CD14-positive monocyte (primary cell): ENCODE results near the gene PRICKLE4. TPM values are rescaled to one million over a fixed set of nuclear protein-coding genes. Genes with fewer than 3 reads are reported as not detected.

Experiments used
- DNase-seq, 3 donors: peaks; one replicate each; pipeline ENCODE4 v3.0.0-alpha.2; 2011 to 2022
- H2AFZ ChIP-seq: 2 replicates; pipeline ENCODE4 v1.6.0; 2012; ENCODE audit warnings: mild to moderate bottlenecking, low read depth, low read length, inconsistent platforms; ENCODE audit not compliant: insufficient read depth, poor library complexity, severe bottlenecking
- H3K27ac ChIP-seq, 2 donors: 1 replicate in 1 of 2; 2 replicates in 1 of 2; pipeline ENCODE4 v1.5.1; 2012 to 2013; ENCODE audit warnings: low read length in 2 of 2, control low read depth in 1 of 2, inconsistent platforms in 1 of 2, low read depth in 1 of 2, mild to moderate bottlenecking in 1 of 2
- H3K27me3 ChIP-seq, 2 donors: one replicate each; pipeline versions ENCODE4 v1.6.0 to v1.6.1; 2011 to 2013; ENCODE audit warnings: low read length in 2 of 2; ENCODE audit not compliant: control insufficient read depth in 2 of 2, insufficient read depth in 2 of 2
- H3K36me3 ChIP-seq, 2 donors: replicated peaks in 1 of 2; 1 replicate in 1 of 2; 2 replicates in 1 of 2; pipeline versions ENCODE4 v1.5.1 to v1.6.1; 2012 to 2013; ENCODE audit warnings: low read length in 2 of 2, control low read depth in 1 of 2, inconsistent platforms in 1 of 2, mild to moderate bottlenecking in 1 of 2; ENCODE audit not compliant: insufficient read depth in 2 of 2, control insufficient read depth in 1 of 2
- H3K4me1 ChIP-seq, 2 donors: 1 replicate in 1 of 2; 2 replicates in 1 of 2; pipeline versions ENCODE4 v1.5.1 to v1.6.1; 2012 to 2013; ENCODE audit warnings: low read length in 2 of 2, control low read depth in 1 of 2, inconsistent platforms in 1 of 2, mild to moderate bottlenecking in 1 of 2, moderate library complexity in 1 of 2; ENCODE audit not compliant: insufficient read depth in 2 of 2, control insufficient read depth in 1 of 2
- H3K4me2 ChIP-seq: replicated peaks from 2 replicates; pipeline ENCODE3; 2012; ENCODE audit warnings: low read length, moderate library complexity, mild to moderate bottlenecking; ENCODE audit not compliant: poor library complexity, severe bottlenecking; ENCODE audit errors: extremely low read depth
- H3K4me3 ChIP-seq, 3 experiments: fragments of 200-600 bp in 1 of 3; sonication (generic) in 1 of 3; replicated peaks in 1 of 3; 1 replicate in 2 of 3; 2 replicates in 1 of 3; pipeline ENCODE4 v1.5.1; 2011 to 2013; ENCODE audit warnings: low read length in 3 of 3, mild to moderate bottlenecking in 3 of 3, control low read depth in 2 of 3, low read depth in 2 of 3, inconsistent platforms in 1 of 3, moderate library complexity in 1 of 3
- H3K79me2 ChIP-seq: 2 replicates; pipeline ENCODE4 v1.6.0; 2012; ENCODE audit warnings: mild to moderate bottlenecking, control low read depth, inconsistent platforms, low read length, moderate library complexity; ENCODE audit not compliant: insufficient read depth
- H3K9ac ChIP-seq: 2 replicates; pipeline ENCODE4 v1.6.0; 2017; ENCODE audit warnings: low read length, mild to moderate bottlenecking; ENCODE audit not compliant: insufficient read depth, poor library complexity, severe bottlenecking
- H3K9me3 ChIP-seq, 2 donors: replicated peaks in 1 of 2; 1 replicate in 1 of 2; 2 replicates in 1 of 2; pipeline versions ENCODE4 v1.5.1 to v1.6.1; 2012 to 2013; ENCODE audit warnings: low read length in 2 of 2, control low read depth in 1 of 2; ENCODE audit not compliant: control insufficient read depth in 1 of 2, insufficient read depth in 1 of 2
- H4K20me1 ChIP-seq: 2 replicates; pipeline ENCODE4 v1.6.0; 2012; ENCODE audit warnings: mild to moderate bottlenecking, low read length, control low read depth, moderate library complexity; ENCODE audit not compliant: insufficient read depth
- H3K27ac Mint-ChIP-seq, 7 donors: one replicate each; pipeline ENCODE4 v1.8.0; 2020; ENCODE audit warnings: mild to moderate bottlenecking in 7 of 7, mixed read lengths in 7 of 7, moderate library complexity in 6 of 7, inconsistent platforms in 2 of 7
- H3K27me3 Mint-ChIP-seq, 3 donors: one replicate each; pipeline ENCODE4 v1.8.0; 2021 to 2022; ENCODE audit warnings: low read depth in 3 of 3, mild to moderate bottlenecking in 3 of 3, mixed read lengths in 3 of 3, moderate library complexity in 3 of 3, inconsistent platforms in 1 of 3
- H3K36me3 Mint-ChIP-seq, 2 donors: one replicate each; pipeline ENCODE4 v1.8.0; 2020; ENCODE audit warnings: mixed read lengths in 2 of 2, inconsistent platforms in 1 of 2, mild to moderate bottlenecking in 1 of 2
- H3K4me1 Mint-ChIP-seq: one replicate; pipeline ENCODE4 v1.8.0; 2020; ENCODE audit warnings: mild to moderate bottlenecking, mixed read lengths
- H3K4me3 Mint-ChIP-seq, 2 donors: one replicate each; pipeline ENCODE4 v1.8.0; 2020; ENCODE audit warnings: mild to moderate bottlenecking in 2 of 2, mixed read lengths in 2 of 2, moderate library complexity in 1 of 2
- H3K9me3 Mint-ChIP-seq, 7 donors: one replicate each; pipeline ENCODE4 v1.8.0; 2020 to 2022; ENCODE audit warnings: mixed read lengths in 7 of 7, mild to moderate bottlenecking in 6 of 7, moderate library complexity in 6 of 7, inconsistent platforms in 2 of 7
- CTCF ChIP-seq: fragments of 200-600 bp; IDR thresholded peaks from one replicate; pipeline ENCODE4 v1.8.0; 2022; ENCODE audit warnings: antibody characterized with exemption, mild to moderate bottlenecking
- WGBS: methylation state at CpG from one replicate; pipeline ENCODE4 v1.1.5; 2013; ENCODE audit warnings: missing lambda C conversion rate; ENCODE audit not compliant: insufficient coverage; 5-methylcytosine and 5-hydroxymethylcytosine counted together
- intact Hi-C, 2 donors: fragments of 100-400 bp; cut with micrococcal nuclease; formaldehyde crosslinking; loops; one replicate each; pipeline versions ENCODE4 v1.15.0 to v1.15.1; 2023
- polyA plus RNA-seq, 3 donors: library from polyadenylated mRNA; depleted of rRNA in 1 of 3; unstranded in 2 of 3; stranded (reverse) in 1 of 3; fragments of 300-500 nt in 2 of 3; fragments of >200 nt in 1 of 3; fragmentation: Illumina TruSeq in 2 of 3; gene quantifications; 1 replicate in 2 of 3; 2 replicates in 1 of 3; pipeline ENCODE4 v1.2.3, GENCODE V29; 2012 to 2021

Gene PRICKLE4
- polyA plus RNA-seq, 3 donors: 0.88 TPM; not detected in 2

DNA sequence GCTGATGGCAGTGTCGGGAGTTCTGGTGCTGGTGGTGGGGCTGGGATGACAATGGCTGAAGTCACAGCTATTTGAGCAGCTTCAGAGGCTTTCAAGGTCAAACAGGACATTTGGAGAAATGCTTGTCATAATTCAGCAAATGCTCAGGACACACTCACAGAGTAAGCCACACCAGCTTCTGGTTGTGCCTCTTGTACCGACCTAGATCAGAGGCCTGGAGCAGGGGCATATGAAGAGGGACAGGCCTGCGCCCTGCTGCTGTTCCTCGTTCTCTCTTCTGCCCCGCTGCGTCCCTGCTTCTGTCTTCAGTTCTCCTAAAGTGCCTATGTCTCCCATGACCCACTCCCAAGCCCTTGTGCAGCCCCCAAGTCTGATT is 32.5 kb upstream of the PRICKLE4 start:
- intact Hi-C loops: no loop called here
- Histone ChIP-seq H3K27ac (no peak overlapping the region), H3K4me2 (no peak overlapping the region), H3K4me1 (no peaks in the 10 kb centered on the region), H2AFZ (no peak overlapping the region), H3K79me2 (no peaks in the 10 kb centered on the region), H3K27me3 (no peaks in the 10 kb centered on the region), H3K9ac (no peak overlapping the region), H3K36me3 (no peaks in the 10 kb centered on the region), H3K9me3 (no peaks in the 10 kb centered on the region), H3K4me3 (no peak overlapping the region), H4K20me1 (no peaks in the 10 kb centered on the region)
- Mint-ChIP-seq H3K4me1 (peaks cover 5% of the 10 kb centered on the region), H3K4me3 (no peak overlapping the region), H3K27ac (no peak overlapping the region), H3K27me3 (peaks cover 0 to 4% (median 0%) of the 10 kb centered on the region in 3 donors), H3K9me3 (peaks cover 0 to 2% (median 0%) of the 10 kb centered on the region in 7 donors), H3K36me3 (no peaks in the 10 kb centered on the region)
- DNase-seq: no peak
- WGBS: 95% methylated on average over 5 of the region's 6 CpGs
- TF ChIP-seq CTCF: no peak

- no peak overlapping the region for H3K4me2 ChIP-seq
- no peaks in the 10 kb centered on the region for H4K20me1 ChIP-seq
- WGBS: 100% methylated on average over 1 of the region's 3 CpGs
- H3K4me3 Mint-ChIP-seq: no peak overlapping the region
- H3K27ac Mint-ChIP-seq: no peak overlapping the region
- peaks cover 5% of the 10 kb centered on the region for H3K4me1 Mint-ChIP-seq
- no peaks in the 10 kb centered on the region for H3K36me3 ChIP-seq
- H3K9ac ChIP-seq: no peak overlapping the region
- peaks cover 0 to 4% (median under 1%) of the 10 kb centered on the region in 3 donors for H3K27me3 Mint-ChIP-seq
- no peak overlapping the region for H3K27ac ChIP-seq
- no peaks in the 10 kb centered on the region for H3K79me2 ChIP-seq
- H2AFZ ChIP-seq: no peak overlapping the region
- no peaks in the 10 kb centered on the region for H3K36me3 Mint-ChIP-seq
- TF ChIP-seq CTCF: no peak
- H3K9me3 ChIP-seq: no peaks in the 10 kb centered on the region
- intact Hi-C loops: no loop called here
- H3K4me1 ChIP-seq: no peaks in the 10 kb centered on the region
- peaks cover 0 to 2% (median 0%) of the 10 kb centered on the region in 7 donors for H3K9me3 Mint-ChIP-seq
- H3K27me3 ChIP-seq: no peaks in the 10 kb centered on the region
- H3K4me3 ChIP-seq: no peak overlapping the region
- DNase-seq: no peak
Observed at GRCh38 chr6:41748542-41748941, 32.0 kb upstream of the PRICKLE4 start.
